C4-2B (cell line): ENCODE data around the gene ECE1.

Source experiments
- H3K27ac ChIP-seq: fragments of 450-650 bp; 2 replicates; pipeline ENCODE4 v1.5.1; 2017
- CTCF ChIP-seq: fragments of 450-650 bp; conservative IDR thresholded peaks from 2 replicates; pipeline ENCODE4 v1.5.1; 2017; ENCODE audit warnings: mild to moderate bottlenecking
- ZFX ChIP-seq: fragments of 450-650 bp; IDR thresholded peaks from 2 replicates; pipeline ENCODE4 v1.6.1; 2017

The ECE1 gene

GRCh38 chr1:21305155-21305899, 15.1 kb upstream of the ECE1 start:
- H3K27ac ChIP-seq: no peak overlapping the region
- TF ChIP-seq ZFX: no peak
- TF ChIP-seq CTCF: no peak

- H3K27ac ChIP-seq: no peak overlapping the region
- TF ChIP-seq ZFX (no peak), CTCF (no peak)
These were observed 14.2 kb upstream of the ECE1 start for GRCh38 chr1:21304488-21304887.

GRCh38 chr1:21302747-21303715, 12.8 kb upstream of the ECE1 start:
- no peak overlapping the region for H3K27ac ChIP-seq
- TF ChIP-seq ZFX (no peak), CTCF (no peak)

GRCh38 chr1:21301794-21302440, 11.7 kb upstream of the ECE1 start:
- H3K27ac ChIP-seq: no peak overlapping the region
- no peak for TF ChIP-seq ZFX
- TF ChIP-seq CTCF: no peak

- no peak overlapping the region for H3K27ac ChIP-seq
- TF ChIP-seq CTCF (no peak), ZFX (no peak)
These were observed 10.5 kb upstream of the ECE1 start for GRCh38 chr1:21300774-21301173.

GRCh38 chr1:21299780-21300395, 9.6 kb upstream of the ECE1 start:
- no peak overlapping the region for H3K27ac ChIP-seq
- no peak for TF ChIP-seq ZFX
- TF ChIP-seq CTCF: no peak
